ENCODE measurements around the gene PRDM10.

DNA sequence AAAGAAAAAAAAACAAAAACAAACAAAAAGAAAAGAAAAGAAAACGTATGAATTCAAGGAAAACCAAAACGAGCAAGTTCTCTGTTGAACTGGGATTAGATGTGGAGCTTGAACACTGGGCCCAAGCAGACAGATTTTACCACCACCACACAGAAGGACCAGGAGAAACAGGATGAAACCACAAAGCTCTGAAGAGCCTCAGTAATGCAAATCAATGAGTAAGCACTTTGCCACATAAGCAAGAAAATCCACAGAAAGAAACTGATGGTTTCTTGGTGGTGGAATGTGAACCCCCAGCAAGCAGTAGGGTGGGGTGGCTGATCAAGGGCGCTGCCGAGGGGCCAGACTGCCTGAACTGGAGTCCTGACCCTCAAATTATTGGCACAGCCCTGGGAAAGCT is 56.4 kb downstream of the PRDM10 start:
- TF ChIP-seq, protein P1, sequence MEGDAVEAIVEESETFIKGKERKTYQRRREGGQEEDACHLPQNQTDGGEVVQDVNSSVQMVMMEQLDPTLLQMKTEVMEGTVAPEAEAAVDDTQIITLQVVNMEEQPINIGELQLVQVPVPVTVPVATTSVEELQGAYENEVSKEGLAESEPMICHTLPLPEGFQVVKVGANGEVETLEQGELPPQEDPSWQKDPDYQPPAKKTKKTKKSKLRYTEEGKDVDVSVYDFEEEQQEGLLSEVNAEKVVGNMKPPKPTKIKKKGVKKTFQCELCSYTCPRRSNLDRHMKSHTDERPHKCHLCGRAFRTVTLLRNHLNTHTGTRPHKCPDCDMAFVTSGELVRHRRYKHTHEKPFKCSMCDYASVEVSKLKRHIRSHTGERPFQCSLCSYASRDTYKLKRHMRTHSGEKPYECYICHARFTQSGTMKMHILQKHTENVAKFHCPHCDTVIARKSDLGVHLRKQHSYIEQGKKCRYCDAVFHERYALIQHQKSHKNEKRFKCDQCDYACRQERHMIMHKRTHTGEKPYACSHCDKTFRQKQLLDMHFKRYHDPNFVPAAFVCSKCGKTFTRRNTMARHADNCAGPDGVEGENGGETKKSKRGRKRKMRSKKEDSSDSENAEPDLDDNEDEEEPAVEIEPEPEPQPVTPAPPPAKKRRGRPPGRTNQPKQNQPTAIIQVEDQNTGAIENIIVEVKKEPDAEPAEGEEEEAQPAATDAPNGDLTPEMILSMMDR (IDR thresholded peaks at IDR 0.05; ENCODE audit: low read depth, low read length) = no peak
- TF ChIP-seq EZH2phosphoT487 (IDR thresholded peaks at IDR 0.05; ENCODE audit: low read depth) = no peak
